NCI-H524 (cell line): ENCODE results near the gene FAAP100.

Experiments
- DNase-seq, 2 experiments: peaks; one replicate each; lab custom pipeline; 2025; lab: John Stamatoyannopoulos, UW

The FAAP100 gene

DNA sequence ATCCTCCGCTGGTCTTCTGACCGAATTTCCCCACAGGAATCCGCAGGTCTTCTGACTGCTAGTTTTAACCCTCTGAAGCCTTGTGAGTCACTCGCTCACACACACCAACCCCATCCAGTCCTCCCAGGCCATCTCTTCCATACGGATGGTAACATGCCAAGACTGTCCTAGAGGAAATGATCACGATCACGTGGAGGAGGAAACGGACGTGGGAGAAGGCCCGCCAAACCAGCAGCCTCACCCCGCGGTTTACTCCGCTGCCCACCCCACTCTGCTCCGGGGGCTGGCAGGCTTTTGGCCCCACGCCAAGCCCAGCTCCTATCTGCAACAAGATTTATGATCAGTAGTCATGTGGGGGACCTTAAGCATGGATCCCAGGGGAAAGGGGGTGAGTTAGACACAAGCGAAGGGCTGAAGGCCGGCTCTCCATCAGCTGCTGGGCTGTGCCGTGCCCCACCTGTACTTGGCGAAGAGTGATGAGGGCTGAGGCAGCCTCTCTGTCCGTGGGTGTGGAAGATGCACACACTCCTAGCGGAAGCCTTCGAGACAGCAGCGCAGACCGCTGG, 1.5 kb upstream of the FAAP100 start:
- DNase-seq: peak in 1 of 2 experiments; percentile 44

DNA sequence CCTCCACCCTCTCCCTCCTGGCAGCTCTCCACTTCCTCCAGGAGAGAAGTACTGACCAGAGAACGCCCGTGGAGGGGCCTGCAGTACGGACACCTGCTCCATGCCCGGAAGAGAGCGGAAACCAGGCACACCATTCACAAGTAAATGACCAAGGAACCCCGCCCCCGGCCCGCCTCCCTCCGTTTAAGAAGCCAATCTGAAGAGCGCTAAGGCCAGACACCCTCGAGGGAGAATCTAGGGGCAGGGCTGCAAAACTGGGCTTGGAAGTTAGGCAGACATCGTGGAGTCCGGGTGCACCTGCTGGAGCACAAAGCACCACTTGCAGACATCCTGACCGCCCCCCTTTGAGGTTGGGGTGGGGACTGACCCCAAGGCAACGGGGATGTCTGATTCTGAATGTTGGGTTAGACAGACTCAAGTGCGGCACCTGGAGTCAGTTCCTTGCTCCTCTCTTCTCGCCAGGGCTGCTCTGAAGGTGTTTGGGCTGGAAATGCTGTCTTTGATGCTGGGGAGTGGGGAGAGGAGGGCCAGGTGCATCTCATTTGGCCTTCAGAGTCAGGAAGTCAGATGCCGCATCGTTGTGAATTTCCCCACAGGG, 964 bp upstream of the FAAP100 start:
- DNase-seq: peak; percentile 87 to 91

- DNase-seq: peak in 1 of 2 experiments; percentile 62
Measured at GRCh38 chr17:81551458-81552243, 502 bp downstream of the FAAP100 start.

DNA sequence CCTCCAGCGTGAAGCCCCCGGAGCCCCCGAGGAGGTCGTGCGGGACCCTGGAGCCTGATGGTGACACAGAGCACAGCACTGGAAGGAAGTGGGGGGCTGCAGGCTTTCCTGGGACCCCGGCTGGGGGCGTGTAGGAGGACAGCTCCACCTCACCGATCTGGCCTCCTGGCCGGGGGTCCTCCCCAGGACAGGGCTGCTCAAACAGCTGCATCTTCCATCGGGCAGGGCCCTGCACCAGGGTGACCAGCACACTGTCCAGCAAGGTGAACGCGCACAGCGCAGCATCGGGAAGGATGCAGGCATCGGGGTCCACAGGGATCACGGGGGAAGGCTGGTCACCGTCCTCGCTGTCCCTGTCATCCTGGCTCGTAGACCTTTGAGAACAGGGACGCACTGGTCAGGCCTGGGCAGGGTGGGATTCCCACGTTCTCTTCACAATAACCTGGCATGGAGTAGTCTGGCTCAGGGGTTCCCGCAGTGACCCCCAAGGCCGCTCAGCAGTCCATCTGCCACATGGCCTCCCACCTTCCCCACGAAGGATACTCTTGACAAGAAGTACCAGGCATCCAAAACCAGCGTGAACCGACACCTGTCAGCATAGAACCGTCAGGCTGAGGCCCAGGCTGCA, 1.2 kb downstream of the FAAP100 start:
- no peak for DNase-seq

DNA sequence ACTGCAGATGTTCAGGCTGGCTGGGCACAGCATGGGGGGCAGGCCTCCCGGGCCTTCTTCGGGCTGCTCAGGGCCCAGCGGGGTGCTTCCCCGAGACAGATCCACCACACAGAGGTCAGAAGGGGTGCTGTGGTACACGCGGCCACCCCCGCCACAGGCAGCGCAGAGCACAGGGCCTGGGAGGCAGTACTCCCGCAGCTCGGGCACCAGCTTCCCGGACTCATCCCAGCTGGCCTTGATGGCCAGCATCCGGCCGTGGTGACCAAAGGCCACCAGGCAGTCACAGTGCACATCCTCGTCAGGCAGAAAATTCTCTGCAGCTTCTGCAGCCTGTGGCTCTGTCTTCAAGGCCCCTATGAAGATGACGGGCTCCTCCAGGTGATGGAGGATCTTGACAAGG, 1.9 kb downstream of the FAAP100 start:
- no peak for DNase-seq

DNA sequence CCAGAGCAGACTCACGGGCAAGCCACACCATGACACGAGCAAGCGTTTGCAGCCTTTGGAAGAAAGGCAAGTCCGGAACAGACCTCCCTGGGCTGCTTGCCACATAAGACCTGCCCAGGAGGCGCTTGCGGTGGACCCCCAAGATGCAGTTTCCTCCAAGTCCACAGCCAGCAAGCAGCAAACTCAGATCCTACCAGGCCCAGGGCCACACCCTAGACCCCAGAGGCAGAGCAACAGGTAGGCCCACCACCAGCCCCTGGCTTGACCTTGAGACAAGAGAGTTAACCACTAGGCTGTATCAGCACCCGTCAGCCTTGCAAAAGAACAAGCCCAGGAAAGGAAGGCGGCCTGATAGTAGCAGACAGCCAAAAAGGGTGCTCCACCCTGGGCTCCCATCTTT, 2.3 kb downstream of the FAAP100 start:
- DNase-seq: no peak

GRCh38 chr17:81549031-81549557, 3.1 kb downstream of the FAAP100 start:
- no peak for DNase-seq

DNA sequence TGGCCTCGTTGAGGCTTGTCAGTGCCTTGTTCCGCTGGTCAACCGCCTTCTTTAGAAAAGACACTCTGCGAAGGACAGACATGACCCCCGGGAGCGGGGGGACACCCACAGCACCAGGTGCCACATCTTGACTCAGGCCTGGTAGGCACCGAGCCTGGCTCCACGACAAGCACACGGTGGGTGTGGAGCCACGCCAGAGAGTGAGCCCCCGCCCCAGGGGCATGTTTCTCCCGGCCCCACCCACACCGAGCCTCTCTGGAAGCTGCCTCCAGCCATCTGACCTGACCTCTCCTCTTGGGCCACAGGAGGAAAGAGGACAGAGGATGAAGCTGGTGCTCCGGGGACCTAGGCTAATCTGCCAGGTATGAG, 4.6 kb downstream of the FAAP100 start:
- no peak for DNase-seq

GRCh38 chr17:81546906-81547613, 5.1 kb downstream of the FAAP100 start:
- no peak for DNase-seq

DNA sequence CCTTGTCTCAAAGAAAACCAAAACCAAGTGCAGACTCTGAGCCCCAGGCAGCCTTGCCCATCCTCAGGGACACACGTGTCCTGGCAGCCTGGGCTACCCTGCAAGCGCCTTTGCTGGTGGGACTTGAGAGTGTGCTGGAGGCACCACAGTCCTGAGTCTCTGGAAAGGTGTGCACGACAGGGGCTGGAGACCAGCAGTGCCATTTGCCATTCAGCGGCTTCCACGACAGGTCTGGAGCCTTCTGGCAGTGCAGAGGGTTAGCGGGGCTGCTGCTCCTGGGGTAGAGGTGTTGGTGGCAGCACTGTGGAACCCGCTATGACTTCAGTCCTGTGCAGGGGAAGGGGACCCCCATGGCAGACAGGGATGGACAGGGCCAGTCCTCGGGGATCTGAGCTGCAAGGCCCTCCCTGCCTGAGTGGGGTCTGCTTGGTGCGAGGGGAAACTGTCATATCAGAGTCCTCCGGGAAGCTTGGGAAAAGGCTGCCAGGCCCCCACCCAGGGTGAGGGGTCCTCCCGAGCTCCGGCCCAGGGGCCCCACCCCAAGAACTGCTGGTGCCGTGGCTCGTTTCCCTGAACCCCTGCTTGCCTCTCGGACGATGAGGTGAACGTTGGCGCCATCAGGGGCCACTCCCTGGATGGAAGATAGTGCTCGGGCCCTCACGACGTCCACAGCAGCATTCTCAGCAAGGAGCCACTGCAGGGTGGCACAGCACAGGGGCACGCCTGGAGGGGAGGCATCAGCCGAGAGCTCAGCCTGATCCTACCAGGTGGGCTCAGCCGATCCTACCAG, 6.8 kb downstream of the FAAP100 start:
- DNase-seq: no peak

DNA sequence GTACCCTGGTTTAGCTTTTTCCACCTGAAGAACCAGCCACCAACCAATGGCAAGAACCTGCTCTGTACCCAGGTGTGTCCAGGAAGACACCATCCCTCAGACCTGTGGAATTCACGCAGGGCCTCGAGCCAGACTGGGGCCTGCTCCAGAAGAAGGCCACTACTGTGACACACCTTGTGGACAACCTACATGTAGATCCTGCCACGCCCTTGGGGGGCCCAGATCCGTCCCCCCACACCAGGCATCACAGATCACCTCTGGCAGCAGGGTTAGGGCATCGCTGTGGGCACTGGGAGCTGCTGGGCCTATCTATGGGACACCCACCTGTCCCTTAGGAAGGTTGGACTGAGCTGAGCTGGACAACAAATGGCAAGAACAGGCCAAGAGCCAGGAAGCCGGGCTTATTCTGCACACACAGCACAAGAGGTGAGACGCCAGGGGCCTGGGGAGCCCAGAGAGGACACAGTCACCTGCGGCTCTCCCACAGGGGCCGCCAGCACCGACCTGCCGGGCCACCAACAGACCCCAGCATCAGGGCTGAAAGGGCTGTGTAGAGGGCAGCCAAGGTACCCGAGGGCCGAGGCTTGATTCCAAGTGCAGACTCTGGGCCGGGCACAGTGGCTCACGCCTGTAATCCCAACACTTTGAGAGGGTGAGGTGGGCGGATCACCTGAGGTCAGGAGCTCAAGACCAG, 7.7 kb downstream of the FAAP100 start:
- DNase-seq: no peak

GRCh38 chr17:81543756-81544155, 8.4 kb downstream of the FAAP100 start:
- DNase-seq: no peak

GRCh38 chr17:81543339-81543675, 8.8 kb downstream of the FAAP100 start:
- DNase-seq: no peak

DNA sequence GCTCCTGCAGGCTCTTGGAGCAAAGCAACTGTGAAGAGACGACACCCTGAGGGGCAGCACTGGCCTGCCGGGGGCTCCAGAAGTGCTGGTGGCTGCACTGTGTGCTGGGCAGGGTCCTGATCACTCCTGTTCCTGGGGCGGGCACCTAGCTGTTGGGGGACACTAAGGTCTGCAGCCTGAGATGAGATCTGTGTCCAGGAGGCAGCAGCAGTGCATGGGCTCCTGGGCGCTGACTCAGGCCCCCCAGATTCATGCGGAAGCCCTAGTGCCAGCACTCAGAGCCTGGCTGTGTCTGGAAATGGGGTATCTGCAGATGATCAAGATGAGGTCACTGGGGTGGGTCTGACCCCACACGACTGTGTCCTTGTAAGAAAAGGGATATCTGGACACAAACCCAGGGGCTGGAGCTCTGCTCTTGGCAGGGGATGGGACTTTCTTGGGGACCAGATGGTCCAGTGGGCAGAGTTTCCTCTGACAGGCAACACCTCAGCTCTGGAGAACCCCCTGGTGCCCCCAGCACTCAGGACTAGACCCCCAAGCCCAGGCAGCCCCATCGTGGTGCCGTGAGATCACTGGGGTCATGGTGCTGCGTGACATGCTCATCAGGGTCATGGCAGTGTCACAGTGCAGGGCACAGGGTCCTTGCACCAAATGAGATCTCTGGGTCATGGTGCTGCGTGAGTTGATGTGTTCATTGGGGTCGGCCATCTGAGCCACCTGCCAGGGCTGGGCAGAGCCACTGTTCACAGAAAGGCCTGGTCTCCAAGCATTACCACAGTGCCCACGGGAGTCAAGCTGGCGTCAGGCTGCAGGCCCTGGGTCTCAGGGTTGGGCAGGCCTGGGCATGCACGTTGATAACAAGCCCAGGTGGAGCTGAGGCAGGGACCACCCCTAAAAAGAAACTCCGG, 9.5 kb downstream of the FAAP100 start:
- no peak for DNase-seq

DNA sequence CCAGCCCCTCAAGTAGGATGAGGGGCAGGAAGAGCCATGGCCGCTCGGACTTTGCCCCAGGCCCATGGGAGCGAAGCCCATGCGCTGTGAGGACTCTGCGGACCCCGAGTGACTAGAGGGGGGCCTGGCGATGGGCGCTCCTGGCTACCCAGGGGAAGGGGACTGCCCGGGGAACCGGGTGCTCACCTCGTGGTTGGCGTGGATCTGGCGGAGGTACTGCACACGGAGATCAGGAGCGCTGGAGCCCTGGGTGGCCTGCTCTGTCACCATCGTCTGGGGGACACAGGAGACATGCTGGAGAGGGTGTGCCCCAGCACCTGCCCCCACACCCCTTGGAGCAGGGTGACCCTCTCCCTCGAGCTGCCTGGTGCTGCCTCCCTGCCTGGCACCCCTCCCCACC, 11.0 kb downstream of the FAAP100 start:
- no peak for DNase-seq

- DNase-seq: no peak
Measured at GRCh38 chr17:81540676-81541027, 11.5 kb downstream of the FAAP100 start.

DNA sequence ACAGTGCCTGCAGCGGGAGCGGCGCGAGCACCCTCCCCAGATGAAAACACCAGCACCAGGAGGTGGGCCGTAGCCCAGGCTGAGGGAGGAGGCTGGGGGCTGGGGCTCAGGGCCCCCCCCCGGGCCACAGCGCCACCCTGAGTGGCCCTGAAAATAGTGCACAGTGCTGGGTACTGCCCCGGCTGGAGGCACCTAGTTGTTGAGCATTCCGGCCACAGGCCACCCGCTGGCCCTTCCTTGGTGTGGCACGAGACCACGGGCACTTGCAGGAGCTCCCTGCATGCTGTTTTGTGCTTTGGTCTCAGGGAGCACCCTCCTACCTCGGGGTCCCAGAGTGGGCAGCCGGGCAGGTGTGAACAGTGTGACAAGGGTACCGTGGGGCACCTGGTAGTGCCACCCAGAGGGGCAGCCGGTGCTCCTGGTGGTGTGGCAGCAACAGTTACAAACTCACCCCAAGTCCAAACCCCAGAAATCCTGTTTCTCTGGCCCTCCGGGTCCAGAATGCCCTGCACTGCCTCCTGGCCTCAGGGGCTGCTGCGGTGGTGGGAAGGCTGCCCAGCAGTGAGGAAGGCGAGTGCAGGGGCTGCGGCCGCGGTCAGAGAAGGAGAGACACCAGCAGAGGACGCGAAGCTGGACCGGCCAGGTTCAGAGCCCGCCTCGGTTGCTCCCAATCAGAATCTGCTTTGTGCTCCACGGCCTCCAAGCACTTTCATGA, 12.0 kb downstream of the FAAP100 start:
- DNase-seq: no peak

- no peak for DNase-seq
Measured at GRCh38 chr17:81539571-81539900, 12.6 kb downstream of the FAAP100 start.
